HG03432 (cell line): Measurements from ENCODE around the gene CLTCL1.
"Not testable (repeated sequence)": the region's sequence is repeated elsewhere in the genome, so short reads cannot be mapped to it uniquely, and the experiment has no call there.

ENCODE experiments used
- ATAC-seq: cut with Tn5 transposase; IDR thresholded peaks from one replicate; pipeline ENCODE4 v1.9.1; 2021; ENCODE audit warnings: mild to moderate bottlenecking, moderate library complexity; ENCODE audit not compliant: unreplicated experiment

Gene CLTCL1

DNA sequence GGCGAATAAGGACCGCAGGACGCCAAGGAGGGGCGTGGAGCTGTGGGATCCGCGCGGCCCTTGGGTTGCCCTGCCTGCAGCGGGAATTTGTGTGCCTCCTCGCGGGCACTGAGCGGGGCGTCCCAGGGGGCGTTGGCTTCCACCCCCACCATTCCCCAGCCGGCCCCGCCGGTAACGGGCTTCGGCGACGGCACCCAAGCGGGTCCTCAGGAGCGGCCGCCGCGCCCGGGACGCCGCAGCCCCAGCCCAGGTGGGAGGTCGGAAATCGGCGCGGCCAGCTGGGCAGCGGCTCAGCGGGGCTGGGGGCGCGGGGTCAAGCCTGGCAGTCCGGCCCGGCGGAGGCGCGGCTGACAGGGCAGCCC is 320 bp downstream of the CLTCL1 start:
- ATAC-seq = peak; percentile 31

DNA sequence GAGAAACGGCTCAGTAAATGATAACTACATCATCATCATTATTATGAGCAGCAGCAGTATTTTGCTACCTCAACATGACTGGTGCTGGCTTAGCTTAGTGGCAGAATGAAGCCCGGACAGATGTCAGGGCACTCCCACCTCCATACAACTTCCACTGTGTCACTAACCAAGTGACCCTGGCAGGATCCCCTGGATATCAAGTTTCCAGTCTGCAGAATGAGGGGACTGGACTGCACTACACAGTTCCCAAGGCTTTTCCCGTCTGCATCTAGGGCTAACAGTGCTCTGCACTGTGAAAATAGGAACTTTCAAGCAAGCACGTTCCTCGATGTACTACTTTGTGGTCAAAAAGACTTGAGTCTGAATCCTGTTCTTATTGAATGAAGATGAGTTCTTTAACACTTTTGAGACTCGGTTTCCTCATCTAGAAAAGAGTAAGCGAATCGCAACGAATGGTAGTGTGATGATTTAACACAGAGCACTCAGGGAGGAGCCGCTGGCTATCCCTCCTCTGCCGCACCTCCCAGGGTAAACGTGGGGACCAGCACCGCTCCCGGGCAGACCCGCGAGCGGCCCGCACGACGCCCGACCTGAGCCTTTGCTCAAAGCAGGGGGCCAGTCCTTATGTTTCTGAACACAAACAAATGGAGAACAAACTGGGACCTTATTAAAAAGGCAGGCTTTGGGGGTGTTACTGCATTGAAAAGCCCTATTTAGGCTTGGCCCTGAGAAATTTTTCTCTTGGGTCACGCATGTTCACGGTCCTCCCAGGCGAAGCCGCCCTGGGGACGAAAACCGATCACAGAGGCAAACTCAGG is 910 bp downstream of the CLTCL1 start:
- no peak for ATAC-seq

DNA sequence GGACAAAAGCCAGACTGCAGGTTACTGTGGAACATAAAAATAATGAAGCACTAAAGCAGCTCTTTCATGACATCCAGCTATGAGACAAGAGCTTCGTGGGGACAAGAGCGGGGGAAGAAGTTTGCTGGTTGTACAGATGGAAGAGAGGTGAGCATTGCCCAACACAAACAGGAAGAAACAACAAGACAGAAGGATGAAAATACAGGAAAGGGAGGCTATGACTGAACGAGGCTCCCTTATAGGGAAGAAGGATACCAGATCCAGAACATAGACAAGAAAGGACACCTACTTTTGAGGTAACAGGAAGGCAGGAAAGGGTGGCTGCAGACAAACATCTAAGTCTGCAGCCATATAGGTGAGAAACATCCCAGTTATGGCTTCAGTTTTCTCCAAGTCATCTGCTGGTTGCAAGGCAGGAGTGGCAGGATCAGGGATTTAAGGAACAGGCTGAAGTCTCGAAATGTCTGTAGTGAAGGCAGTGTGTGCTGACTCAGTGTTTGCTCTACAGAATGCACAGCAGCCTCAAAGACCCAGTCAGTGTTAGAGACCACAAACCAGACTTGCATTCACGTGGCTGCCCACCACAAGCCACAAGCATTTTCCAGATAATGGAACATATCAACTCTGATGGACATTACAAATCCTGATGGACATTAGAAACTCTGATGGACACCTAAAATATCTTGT is 1.9 kb downstream of the CLTCL1 start:
- no peak for ATAC-seq

DNA sequence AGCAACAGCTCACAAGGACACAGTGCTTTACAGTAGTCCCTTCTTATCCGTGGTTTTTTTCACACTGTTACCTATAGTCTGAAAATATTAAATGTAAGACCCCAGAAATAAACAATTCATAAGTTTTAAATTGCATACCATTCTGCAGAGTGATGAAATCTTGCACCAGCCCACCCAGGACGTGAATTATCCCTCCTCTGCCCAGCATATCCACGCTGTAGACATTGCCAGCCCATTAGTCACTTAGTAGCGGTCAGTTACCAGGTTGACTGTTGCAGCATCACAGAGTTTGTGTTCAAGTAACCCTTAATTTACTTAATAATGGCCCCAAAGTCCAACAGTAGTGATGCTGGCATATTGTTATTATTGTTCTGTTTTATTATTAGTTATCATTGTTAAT is 3.6 kb downstream of the CLTCL1 start:
- ATAC-seq = no peak

DNA sequence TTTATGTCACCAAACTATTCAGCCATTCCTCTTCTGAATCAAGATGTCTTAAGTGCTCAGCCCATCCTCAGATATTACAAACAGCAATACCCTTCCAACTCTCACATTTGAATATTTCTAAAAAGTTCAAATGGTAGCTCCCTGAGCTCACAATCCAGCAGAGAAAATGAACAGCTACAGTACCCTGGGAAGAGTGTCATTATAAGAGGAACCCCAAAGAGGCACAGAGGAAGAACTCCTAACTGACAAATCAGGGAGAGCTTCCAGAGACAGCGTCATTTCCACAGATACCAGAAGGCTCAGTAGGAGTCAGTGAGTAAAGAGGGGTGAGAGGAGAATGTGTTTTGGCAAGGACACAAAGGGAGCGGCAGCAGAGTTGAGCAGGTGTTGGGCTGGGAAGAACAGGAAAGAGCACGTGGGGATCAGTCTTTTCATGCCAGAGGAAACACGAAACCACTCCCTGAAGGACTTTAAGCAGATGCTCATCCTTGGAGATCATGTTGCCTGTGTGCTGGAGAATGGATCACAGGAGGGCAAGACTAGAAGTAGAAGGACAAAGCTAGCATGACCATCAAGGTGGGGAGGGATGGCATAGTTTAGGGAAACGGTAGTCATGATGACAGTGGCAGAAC is 4.3 kb downstream of the CLTCL1 start:
- ATAC-seq = no peak

DNA sequence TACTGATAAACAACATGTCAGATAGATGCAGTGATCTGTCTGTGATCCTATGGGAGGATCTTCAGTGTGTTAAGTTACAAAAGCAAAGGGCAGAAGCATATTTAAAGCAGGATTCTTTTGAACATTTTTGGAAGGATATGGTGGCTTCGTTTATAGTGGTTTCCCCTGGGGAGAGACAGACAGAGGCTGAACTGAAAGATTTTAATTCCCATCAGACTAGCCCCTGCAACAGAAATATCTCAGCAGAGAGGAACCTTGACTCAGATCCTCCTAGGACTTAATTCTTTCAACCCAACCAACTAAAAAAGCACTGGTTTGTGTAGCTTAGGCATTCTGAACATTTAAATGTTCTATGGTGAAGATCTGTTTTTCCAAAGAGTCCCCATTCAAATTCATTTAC is 5.7 kb downstream of the CLTCL1 start:
- no peak for ATAC-seq

DNA sequence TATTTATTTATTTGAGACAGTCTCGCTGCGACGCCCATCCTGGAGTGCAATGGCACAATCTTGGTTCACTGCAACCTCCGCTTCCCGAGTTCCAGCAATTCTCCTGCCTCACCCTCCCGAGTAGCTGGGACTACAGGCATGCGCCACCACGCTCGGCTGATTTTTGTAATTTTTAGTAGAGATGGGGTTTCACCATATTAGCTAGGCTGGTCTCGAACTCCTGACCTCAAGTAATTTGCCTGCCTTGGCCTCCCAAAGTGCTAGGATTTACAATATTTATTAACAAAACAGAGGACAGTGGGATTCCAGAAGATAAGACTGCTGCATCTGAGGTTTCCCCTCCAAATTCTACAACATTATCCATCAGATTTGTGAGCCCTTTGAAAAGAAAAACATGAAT is 12.4 kb downstream of the CLTCL1 start:
- ATAC-seq = not testable (repeated sequence)

DNA sequence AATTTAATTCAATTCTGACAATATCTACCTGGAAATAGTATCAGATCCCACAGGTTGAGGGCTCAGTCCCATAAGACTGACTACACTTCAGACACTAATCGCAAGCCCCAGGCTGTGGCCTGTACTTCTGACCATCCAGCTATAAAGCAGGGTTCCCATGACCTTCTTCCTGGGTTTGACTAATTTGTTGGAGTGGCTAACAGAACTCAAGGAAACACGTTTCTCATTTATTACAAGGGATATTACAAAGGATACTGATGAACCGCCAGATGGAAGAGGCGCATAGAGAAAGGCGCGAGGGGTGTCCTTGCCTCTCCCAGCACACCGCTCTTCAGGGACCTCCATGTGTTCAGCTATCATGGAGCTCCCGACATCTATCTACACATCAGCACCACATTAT is 13.7 kb downstream of the CLTCL1 start:
- no peak for ATAC-seq

DNA sequence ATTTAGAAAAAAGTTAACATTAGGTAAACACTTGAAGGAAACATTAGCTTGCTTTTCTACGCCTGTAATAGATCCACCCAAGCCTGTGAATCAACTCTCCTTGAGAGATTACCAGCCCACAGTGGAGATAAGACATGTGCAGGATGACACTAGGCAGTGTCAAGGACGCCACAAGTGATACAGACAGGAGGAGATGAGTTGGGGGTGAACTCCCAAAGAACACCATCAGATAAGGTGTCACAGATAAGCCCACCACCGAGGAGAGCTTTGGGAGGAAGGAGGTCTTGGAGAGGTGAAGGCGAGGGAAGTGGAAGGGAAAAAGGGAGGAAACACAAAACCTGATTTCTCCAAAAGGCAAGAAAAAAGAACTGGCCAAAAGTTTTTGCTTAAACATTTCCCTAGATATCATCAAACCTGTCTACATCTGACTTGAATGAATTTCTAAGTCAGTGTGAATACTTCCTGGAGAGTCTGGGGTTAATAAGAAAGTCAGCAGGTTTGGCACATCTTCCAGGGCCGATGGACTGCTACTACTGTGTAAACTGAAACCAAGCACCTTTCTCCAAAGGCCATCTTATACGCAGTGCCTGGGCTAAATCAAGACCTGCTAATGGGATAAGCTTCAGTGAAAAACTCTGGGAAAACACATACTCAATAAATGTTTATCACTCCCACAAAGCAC is 15.5 kb downstream of the CLTCL1 start:
- ATAC-seq = no peak

DNA sequence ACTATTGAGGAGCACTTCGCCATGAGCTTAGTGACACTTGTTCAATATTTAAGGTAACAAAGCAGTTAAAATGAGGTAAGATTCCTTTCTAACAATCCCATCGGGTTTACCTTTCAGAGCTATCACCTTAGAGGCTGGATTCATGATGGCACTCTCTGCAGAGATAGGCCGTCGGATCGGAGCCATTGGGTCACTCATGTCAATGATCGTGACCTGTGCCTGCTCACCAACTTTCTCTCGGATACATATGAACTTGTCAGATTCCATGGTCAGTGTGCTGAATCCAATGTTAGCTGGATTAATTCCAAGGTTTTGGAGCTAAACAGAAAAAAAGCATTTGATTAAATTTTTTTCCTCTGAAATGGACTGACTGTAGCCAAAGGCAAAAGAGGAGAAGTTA is 16.0 kb downstream of the CLTCL1 start:
- no peak for ATAC-seq

DNA sequence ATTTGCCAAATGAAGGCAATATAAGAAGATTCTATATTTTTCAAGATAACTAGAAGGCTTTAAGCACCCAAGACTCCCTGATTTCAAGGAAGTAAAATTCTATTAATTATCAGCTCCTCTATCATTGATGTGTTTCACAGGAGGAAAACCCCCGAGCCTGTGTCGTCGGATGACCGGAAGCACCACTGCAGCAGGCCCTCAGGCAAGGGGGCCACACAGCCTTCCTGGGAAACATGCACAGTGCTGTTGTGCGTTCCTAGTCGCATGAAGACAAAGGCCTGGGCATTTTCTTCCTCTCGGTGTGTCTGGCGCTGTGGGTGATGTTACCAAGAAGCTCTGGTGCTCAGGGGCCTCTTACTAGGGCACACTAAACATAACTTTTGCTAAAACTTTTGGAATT is 16.4 kb downstream of the CLTCL1 start:
- no peak for ATAC-seq

DNA sequence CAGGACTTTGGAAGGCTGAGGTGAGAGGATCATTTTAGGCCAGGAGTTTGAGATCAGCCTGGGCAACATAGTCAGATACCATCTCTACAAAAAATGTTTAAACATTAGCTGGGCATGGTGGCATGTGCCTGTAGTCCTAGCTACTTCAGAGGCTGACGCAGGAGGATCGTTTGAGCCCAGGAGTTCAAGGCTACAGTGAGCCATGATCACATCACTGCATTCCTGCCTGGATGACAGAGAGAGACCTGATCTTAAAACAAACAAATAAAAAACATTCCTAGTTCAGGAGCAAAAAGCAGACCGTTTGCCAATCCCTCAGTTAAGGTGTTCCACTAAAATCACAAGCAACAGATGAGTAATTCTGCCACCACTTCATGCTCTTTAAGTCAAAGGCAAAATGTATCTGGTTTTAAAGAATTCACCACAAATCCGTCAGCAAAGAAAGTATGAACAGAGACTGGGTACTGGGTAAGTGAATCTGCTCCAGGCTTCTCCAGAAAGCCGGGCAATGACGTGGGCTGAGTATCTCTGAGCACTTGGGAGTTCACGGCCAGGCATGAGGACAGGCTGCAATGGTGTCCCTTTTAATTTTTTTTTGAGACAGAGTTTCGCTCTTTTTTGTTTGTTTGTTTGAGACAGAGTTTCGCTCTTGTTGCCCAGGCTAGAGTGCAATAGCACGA is 19.5 kb downstream of the CLTCL1 start:
- ATAC-seq = no peak

DNA sequence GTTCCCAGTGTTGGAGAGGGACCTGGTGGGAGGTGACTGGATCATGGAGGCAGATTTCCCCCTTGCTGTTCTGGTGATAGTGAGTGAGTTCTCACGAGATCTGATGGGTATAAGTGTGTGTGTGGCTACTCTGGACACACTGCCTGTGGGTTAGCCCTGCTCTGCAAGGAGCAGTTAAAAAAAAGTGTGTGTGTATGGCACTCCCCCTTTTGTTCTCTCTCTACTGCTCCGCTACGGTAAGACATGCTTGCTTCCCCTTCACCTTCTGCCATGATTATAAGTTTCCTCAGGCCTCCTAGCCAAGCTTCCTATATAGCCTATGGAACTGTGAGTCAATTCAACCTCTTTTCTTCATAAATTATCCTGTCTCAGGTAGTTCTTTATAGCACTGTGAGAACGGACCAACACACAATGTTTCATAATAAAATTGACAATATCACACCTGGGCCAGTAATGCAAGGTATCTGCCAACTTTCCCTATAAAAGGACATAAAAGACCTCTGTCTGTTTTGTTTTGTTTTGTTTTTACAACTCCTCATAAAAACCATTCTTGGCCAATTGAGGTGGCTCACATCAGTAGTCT is 20.2 kb downstream of the CLTCL1 start:
- ATAC-seq = no peak

DNA sequence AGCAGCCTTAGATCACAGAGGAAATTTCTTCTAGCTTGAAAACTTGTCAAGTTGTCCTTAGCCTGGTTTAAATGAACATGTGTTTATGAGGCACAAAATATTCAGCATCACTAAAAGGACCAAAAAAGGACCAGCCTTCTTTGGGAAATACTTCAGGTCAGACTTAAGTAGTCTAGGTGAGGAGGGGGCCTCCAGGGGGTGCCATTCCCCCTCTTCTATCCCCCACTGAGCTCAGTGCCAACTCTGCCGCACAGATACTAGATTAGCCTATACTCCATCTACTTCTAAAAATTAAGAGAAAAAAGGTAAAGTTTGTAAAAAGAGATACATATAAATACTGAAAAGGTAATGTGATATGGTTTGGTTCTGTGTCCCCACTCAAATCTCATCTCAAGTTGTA is 20.6 kb downstream of the CLTCL1 start:
- ATAC-seq = no peak

DNA sequence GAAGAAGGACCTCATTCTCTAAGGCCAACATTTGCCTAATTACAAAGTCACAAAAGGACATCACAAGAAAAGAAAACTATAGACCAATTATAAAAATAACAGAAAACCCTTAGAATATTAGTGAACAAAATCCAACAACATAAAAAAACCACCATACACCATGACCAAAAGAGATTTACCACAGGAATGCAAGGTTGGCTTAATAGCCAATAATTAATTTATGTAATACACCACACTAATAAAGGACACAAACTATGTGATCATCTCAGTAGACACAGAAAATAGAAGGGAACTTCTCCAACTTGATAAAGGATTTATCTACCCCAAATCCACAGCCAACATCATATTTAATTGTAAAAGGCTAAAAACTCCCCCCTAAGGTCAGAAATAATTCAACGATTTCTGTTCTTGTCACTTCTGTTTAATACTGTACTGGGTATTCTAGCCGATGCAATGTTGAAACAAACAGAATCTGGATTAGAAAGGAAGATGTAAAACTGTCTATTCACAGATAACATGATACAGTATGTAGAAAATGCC is 24.9 kb downstream of the CLTCL1 start:
- no peak for ATAC-seq

DNA sequence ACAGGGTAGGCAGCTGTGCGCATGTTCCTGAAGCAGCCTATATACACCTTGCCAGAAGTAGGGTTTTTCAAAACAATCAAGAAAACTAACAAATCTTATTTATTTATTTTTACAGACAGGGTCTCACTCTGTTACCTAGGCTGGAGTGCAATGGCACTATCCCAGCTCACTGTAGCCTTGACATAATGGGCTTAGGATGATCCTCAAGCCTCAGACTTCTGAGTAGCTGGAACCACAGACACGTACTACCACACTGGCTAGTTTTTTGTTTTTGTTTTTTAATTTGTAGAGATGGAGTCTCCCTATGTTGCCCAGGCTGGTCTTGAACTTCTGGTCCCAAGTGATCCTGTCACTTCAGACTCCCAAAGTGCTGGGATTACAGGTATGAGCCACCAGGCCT is 25.7 kb downstream of the CLTCL1 start:
- no peak for ATAC-seq

DNA sequence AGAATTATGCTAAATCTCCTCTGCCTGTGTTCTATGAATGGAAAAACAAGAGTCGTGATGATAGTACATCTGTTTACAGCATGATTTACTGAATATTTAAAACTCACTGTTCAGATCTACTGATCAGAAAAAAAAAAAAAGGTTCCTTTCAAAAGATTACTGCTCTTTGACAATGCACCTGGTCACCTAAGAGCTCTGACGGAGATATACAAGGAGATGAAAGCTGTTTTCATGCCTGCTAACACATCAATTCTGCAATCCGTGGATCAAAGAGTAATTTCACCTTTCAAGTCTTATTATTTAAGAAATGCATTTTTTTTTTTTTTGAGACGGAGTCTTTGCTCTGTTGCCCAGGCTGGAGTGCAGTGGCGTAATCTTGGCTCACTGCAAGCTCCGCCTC is 30.7 kb downstream of the CLTCL1 start:
- no peak for ATAC-seq

DNA sequence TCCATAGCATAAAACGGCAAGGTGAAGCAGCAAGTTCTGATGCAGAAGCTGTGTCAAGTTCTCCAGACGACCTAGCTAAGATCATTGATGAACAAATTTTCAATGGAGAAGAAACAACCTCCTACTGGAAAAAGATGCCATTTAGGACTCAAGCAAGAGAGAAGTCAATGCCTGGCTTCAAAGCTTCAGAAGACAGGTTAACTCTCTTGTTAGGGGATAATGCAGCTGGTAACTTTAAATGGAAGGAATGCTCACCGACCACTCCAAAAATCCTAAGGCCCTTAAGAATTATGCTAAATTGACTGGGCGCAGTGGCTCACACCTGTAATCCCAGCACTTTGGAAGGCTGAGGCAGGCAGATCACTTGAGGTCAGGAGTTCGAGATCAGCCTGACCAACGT is 31.3 kb downstream of the CLTCL1 start:
- ATAC-seq = no peak

DNA sequence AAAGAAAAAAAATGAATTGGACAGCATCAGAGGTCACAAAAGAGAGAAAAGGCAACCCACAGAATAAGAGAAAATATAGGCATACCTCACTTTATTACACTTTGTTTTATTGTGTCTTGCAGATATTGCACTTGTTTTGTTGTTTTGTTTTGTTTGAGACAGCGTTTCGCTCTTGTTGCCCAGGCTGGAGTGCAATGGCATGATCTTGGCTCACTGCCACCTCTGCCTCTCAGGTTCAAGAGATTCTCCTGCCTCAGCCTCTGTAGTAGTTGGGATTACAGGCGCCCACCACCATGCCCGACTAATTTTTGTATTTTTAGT is 32.6 kb downstream of the CLTCL1 start:
- ATAC-seq = not testable (repeated sequence)

DNA sequence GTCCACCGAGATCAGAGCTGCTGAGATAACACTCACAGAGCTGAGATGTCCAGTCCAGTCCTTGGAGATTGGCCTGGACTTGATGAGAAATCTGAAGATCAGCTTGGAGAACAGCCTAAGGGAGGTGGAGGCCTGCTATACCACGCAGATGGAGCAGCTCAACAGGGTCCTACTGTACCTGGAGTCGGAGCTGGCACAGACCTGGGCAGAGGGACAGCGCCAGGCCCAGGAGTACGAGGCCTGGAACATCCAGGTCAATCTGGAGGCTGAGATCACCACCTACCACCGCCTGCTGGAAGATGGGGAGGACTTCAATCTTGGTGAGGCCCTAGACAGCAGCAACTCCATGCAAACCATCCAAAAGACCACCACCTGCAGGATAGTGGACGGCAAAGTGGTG is 33.1 kb downstream of the CLTCL1 start:
- no peak for ATAC-seq

DNA sequence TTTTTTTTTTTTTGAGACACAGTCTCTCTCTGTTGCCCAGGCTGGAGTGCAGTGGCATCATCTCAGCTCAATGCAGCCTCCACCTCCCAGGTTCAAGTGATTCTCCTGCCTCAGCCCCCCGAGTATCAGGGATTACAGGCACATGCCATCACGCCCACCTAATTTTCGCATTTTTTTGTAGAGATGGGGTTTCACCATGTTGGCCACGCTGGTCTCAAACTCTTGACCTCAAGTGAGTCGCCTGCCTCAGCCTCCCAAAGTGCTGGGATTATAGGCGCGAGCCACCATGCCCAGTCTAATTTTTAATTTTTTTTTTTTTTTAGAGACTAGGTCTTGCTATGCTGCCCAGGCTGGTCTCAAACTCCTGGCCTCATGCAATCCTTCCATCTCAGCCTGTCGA is 35.2 kb downstream of the CLTCL1 start:
- ATAC-seq = not testable (repeated sequence)
